ENCODE data around the gene COL20A1.
"Not testable (repeated sequence)": the region's sequence is repeated elsewhere in the genome, so short reads cannot be mapped to it uniquely, and the experiment has no call there.

Gene COL20A1

DNA sequence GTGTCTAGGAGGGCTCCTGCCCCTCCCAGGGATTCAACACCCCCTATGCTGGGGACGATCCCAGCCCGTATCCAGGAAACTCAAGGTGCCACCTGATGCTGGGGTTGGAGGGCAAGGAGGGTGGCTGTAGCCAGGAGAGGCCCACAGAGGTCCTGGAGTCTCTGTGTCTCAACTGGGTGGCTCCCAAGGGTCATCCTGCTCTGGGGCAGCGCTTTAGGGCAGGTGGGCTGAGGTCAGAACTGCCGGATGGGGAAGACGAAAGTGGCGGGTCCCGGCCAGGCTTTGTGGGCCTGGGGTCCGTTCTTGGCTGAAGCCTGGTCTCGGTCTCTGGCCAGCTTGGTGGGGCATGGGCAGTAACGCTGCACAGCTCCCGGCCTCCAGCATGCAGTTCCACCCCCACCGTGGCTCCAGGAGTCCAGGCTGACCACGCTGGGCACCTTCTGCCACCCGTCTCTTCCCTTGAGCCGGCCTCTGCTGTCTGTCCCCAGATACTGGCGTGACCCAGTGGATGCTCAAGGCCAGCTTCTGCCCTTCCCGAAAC lies 2.8 kb upstream of the COL20A1 start:
- FAIRE-seq (no peak), DNase-seq (ENCODE audit: low spot score) (no peak)

GRCh38 chr20:63290677-63291472 lies 2.1 kb upstream of the COL20A1 start:
- DNase-seq (ENCODE audit: low spot score) (peak; percentile 13), FAIRE-seq (no peak)

- no peak for DNase-seq (ENCODE audit: low spot score)
- no peak for FAIRE-seq
Observed at GRCh38 chr20:63291811-63292210, 1.2 kb upstream of the COL20A1 start.

GRCh38 chr20:63292292-63292701 lies 689 bp upstream of the COL20A1 start:
- FAIRE-seq (no peak), DNase-seq (ENCODE audit: low spot score) (no peak)

- DNase-seq (ENCODE audit: low spot score) = no peak
- no peak for FAIRE-seq
Observed at GRCh38 chr20:63293456-63293855, 470 bp downstream of the COL20A1 start.

- DNase-seq (ENCODE audit: low spot score) (no peak), FAIRE-seq (no peak)
Observed at GRCh38 chr20:63293871-63294535, 1.0 kb downstream of the COL20A1 start.

- no peak for DNase-seq (ENCODE audit: low spot score)
- FAIRE-seq = no peak
Observed at GRCh38 chr20:63294536-63294900, 1.5 kb downstream of the COL20A1 start.

GRCh38 chr20:63295018-63295417 lies 2.0 kb downstream of the COL20A1 start:
- DNase-seq (ENCODE audit: low spot score) (no peak), FAIRE-seq (no peak)

GRCh38 chr20:63295422-63295821 lies 2.4 kb downstream of the COL20A1 start:
- FAIRE-seq (no peak), DNase-seq (ENCODE audit: low spot score) (no peak)

DNA sequence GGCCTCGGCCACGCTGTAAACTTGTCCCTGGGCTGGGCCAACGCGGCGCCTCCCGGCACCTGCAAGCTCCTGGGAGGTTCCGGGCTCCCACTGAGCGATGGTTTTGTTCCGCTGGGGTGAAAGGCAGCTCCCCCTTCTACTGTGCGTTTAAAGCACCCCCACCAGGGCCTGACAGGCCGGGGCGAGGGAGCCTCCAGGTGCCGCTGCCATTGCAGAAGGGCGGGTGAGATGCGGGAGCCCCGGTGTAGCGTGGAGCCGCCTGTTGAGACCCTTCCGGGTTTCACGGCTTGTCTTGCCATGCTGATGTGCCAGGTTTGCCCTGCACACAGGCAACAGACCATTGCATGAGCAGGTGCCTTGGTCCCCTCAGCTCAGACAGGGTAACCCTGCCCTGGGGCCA lies 2.9 kb downstream of the COL20A1 start:
- no peak for DNase-seq (ENCODE audit: low spot score)
- FAIRE-seq = no peak

GRCh38 chr20:63296531-63297299 lies 3.7 kb downstream of the COL20A1 start:
- FAIRE-seq = no peak
- DNase-seq (ENCODE audit: low spot score) = no peak

GRCh38 chr20:63297371-63297781 lies 4.4 kb downstream of the COL20A1 start:
- FAIRE-seq = no peak

GRCh38 chr20:63297796-63298572 lies 5.0 kb downstream of the COL20A1 start:
- FAIRE-seq (no peak), DNase-seq (ENCODE audit: low spot score) (no peak)

More at GRCh38 chr20:63297371-63297781, 4.4 kb downstream of the COL20A1 start:
- no peak for DNase-seq (ENCODE audit: low spot score)

- FAIRE-seq (no peak), DNase-seq (ENCODE audit: low spot score) (no peak)
Observed at GRCh38 chr20:63298731-63299312, 5.8 kb downstream of the COL20A1 start.

DNA sequence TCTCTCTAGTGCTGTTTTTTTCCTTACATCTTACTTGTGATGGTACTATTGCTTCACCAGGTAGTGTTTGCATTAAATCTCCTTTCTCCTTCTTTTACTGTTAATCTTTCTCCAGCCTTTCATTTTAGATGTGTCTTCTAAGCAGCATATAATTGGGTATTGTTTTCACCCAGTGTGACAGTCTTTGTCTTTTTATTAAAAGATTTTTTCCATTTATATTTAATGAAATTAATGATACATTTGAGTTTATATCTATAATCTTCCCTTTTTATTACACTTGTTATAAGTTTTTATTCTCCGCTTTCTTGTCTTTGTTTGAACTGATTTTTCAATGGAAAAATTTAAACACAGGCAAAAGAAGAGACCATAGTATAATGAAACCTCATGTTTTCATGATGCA lies 8.7 kb downstream of the COL20A1 start:
- FAIRE-seq (no peak), DNase-seq (ENCODE audit: low spot score) (no peak)

- FAIRE-seq (no peak), DNase-seq (ENCODE audit: low spot score) (no peak)
Observed at GRCh38 chr20:63303095-63303666, 10.2 kb downstream of the COL20A1 start.

GRCh38 chr20:63305393-63305792 lies 12.4 kb downstream of the COL20A1 start:
- FAIRE-seq = no peak
- no peak for DNase-seq (ENCODE audit: low spot score)

DNA sequence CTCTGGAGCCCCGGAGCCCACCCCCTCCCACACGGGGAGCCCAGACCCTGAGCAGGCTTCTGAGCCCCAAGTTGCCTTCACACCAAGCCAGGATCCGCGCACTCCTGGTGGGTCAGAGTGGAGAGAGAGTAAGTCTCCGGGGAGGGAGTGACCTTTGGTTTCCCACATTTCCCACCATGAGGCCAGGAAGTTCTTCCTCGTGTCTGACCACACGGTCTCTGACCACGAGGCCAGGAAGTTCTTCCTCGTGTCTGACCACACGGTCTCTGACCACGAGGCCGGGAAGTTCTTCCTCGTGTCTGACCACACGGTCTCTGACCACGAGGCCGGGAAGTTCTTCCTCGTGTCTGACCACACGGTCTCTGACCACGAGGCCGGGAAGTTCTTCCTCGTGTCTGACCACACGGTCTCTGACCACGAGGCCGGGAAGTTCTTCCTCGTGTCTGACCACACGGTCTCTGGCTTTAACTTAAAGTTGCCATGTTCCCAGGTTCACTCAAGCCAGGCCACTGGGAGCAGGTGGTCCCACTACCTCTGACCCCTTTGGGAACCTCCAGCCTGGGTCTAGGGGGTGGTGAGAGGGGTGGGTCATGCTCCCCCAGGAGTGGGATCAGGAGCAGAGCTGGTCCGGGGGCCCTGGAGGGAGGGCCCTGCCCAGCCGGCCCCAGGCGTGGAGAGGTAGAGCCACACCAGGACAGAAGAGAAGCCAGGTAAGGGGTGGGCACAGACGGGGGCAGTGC lies 13.1 kb downstream of the COL20A1 start:
- DNase-seq (ENCODE audit: low spot score); FAIRE-seq: not testable (repeated sequence)

GRCh38 chr20:63306673-63307537 lies 13.9 kb downstream of the COL20A1 start:
- no peak for FAIRE-seq
- DNase-seq (ENCODE audit: low spot score) = no peak
